Testis (tissue), 3 donors: Measurements from ENCODE around the gene LPP. TPM values are rescaled to one million over a fixed set of nuclear protein-coding genes. Genes with fewer than 3 reads are reported as not detected.

Source experiments
- DNase-seq: peaks from one replicate; pipeline ENCODE4 v3.0.0-alpha.2; 2019
- H3K27ac ChIP-seq, 2 donors: fragments of 200-600 bp; sonication (generic); one replicate each; pipeline ENCODE4 v1.5.1; 2019
- H3K27me3 ChIP-seq: fragments of 200-600 bp; sonication (generic); one replicate; pipeline ENCODE4 v1.5.1; 2019
- H3K36me3 ChIP-seq: fragments of 200-600 bp; sonication (generic); one replicate; pipeline ENCODE4 v1.5.1; 2017; ENCODE audit warnings: low read depth; ENCODE audit errors: missing control alignments
- H3K4me1 ChIP-seq: fragments of 200-600 bp; sonication (generic); one replicate; pipeline ENCODE4 v1.5.1; 2019
- H3K4me3 ChIP-seq, 2 donors: fragments of 200-600 bp; sonication (generic); one replicate each; pipeline ENCODE4 v1.5.1; 2017 to 2019
- H3K9me3 ChIP-seq: fragments of 200-600 bp; sonication (generic); one replicate; pipeline ENCODE4 v1.5.1; 2017
- POLR2A ChIP-seq: fragments of 450-650 bp; IDR thresholded peaks from one replicate; pipeline ENCODE4 v1.6.1; 2017; ENCODE audit warnings: antibody characterized with exemption, mild to moderate bottlenecking, moderate library complexity
- WGBS, 2 donors: methylation state at CpG; one replicate each; pipeline ENCODE4 v1.1.5; 2018; 5-methylcytosine and 5-hydroxymethylcytosine counted together
- intact Hi-C: fragments of 100-400 bp; cut with DNase I; formaldehyde crosslinking; loops from one replicate; pipeline ENCODE4 v1.15.1; 2023; ENCODE audit warnings: low total_unique reads
- polyA plus RNA-seq: library from polyadenylated mRNA; stranded (reverse); fragments of 350-450 nt; fragmentation: Illumina TruSeq; extraction: RNeasy Lipid Tissue Mini Kit (QIAGEN cat#74804); gene quantifications from one replicate; pipeline ENCODE4 v1.2.3, GENCODE V29; 2014; ENCODE audit warnings: low read depth, low replicate concordance; ENCODE audit not compliant: insufficient read depth
- total RNA-seq, 2 donors: library from RNA; depleted of rRNA; stranded (reverse); fragments of >200 nt; gene quantifications; one replicate each; pipeline ENCODE4 v1.2.3, GENCODE V29; 2016
- TF ChIP-seq, protein P1 (sequence below), 3 experiments: fragments of 450-650 bp in 2 of 3; fragments of 200-600 bp in 1 of 3; sonication (generic) in 1 of 3; IDR thresholded peaks; one replicate each; pipeline ENCODE4 v1.5.1; 2016 to 2019; ENCODE audit warnings: antibody characterized with exemption in 3 of 3, mild to moderate bottlenecking in 2 of 3, moderate library complexity in 1 of 3

LPP gene
- total and polyA plus RNA-seq, 3 donors from 2014 or later: 89.9 to 135 (median 132) TPM

DNA sequence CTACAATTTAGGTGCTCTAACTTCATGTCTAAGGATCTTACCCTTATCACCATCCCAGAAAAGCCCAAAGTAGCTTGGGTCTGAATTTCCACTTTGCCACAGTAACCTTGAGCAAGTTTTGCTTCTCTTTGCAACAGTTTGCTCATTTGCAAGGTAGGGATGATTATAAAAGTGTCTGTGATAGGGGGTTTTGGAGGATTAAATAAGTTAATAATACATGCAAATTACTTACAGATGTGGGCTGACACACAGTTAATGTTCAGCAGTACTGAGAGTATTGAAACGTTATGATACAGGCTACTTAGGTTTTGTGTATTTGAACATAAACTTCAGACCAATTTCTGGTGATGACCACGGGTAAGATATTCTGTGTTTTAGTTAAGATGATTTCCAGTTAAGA, 573.1 kb downstream of the LPP start:
- 82 to 84% methylated on average over 2 of the region's 2 CpGs for WGBS, 2 donors
- no peak overlapping the region for H3K27ac ChIP-seq
- no peaks in the 10 kb centered on the region for H3K9me3 ChIP-seq
- H3K27me3 ChIP-seq: no peaks in the 10 kb centered on the region
- H3K36me3 ChIP-seq: no peaks in the 10 kb centered on the region
- no peak for DNase-seq
- H3K4me1 ChIP-seq: no peaks in the 10 kb centered on the region
- no peak for TF ChIP-seq POLR2A
- TF ChIP-seq, protein P1, sequence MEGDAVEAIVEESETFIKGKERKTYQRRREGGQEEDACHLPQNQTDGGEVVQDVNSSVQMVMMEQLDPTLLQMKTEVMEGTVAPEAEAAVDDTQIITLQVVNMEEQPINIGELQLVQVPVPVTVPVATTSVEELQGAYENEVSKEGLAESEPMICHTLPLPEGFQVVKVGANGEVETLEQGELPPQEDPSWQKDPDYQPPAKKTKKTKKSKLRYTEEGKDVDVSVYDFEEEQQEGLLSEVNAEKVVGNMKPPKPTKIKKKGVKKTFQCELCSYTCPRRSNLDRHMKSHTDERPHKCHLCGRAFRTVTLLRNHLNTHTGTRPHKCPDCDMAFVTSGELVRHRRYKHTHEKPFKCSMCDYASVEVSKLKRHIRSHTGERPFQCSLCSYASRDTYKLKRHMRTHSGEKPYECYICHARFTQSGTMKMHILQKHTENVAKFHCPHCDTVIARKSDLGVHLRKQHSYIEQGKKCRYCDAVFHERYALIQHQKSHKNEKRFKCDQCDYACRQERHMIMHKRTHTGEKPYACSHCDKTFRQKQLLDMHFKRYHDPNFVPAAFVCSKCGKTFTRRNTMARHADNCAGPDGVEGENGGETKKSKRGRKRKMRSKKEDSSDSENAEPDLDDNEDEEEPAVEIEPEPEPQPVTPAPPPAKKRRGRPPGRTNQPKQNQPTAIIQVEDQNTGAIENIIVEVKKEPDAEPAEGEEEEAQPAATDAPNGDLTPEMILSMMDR (IDR thresholded peaks at IDR 0.05): no peak
- H3K4me3 ChIP-seq: no peak overlapping the region
- intact Hi-C loops: no loop called here

DNA sequence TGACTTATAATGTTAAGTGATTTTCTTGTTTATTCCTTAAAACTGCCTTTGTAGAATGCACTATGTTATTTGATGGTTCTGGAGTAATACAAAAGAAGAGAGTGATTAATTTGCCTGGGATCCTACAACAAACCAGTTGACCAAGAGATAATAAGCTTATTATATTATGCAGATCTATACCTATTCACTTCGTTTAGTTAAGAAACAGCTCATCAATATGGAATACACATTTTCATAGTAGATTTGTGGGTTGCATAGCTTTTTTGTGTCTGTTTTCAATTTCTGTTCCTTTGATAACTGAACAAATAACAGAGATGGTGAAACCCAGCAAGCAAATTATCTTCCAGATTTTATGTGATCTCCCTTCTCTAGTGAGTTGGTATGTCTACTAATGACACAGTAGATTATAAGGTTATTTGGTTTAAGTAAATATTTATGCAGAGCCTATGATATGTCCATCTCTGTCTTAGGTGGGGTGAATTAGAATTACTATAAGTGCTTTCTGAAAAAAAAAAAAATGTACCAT, 574.5 kb downstream of the LPP start:
- H3K4me3 ChIP-seq: no peak overlapping the region
- intact Hi-C loops: no loop called here
- no peaks in the 10 kb centered on the region for H3K9me3 ChIP-seq
- H3K27me3 ChIP-seq: no peaks in the 10 kb centered on the region
- no peak for TF ChIP-seq POLR2A
- TF ChIP-seq, protein P1 (IDR thresholded peaks at IDR 0.05): no peak
- no peaks in the 10 kb centered on the region for H3K36me3 ChIP-seq
- WGBS, 2 donors: 0 to 45% methylated on average over 1 of the region's 1 CpG
- no peak overlapping the region for H3K27ac ChIP-seq
- H3K4me1 ChIP-seq: no peaks in the 10 kb centered on the region
- no peak for DNase-seq

DNA sequence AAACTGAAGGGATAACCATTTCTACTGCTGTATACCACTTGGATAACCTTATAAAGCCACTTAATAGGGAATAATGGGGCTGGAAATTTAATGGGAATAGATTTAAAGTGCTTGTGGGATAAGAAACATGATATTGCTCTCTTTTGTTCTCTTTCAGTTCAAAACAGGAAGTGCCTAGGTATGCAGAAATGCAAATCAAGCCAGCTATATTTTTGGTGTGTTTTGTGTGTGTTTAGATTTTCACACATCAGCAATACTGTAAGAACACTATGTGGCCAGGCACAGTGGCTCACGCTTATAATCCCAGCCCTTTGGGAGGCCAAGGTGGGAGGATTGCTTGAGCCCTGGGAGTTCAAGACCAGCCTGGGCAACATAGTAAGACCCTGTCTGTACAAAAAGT, 575.5 kb downstream of the LPP start:
- Histone ChIP-seq H3K36me3 (no peaks in the 10 kb centered on the region), H3K27me3 (no peaks in the 10 kb centered on the region), H3K4me3 (no peak overlapping the region), H3K4me1 (no peaks in the 10 kb centered on the region), H3K27ac (no peak overlapping the region), H3K9me3 (no peaks in the 10 kb centered on the region)
- no peak for TF ChIP-seq POLR2A
- TF ChIP-seq, protein P1 (IDR thresholded peaks at IDR 0.05): no peak
- intact Hi-C loops: no loop called here
- no peak for DNase-seq
- WGBS, 2 donors: 94 to 96% methylated on average over 1 of the region's 1 CpG

DNA sequence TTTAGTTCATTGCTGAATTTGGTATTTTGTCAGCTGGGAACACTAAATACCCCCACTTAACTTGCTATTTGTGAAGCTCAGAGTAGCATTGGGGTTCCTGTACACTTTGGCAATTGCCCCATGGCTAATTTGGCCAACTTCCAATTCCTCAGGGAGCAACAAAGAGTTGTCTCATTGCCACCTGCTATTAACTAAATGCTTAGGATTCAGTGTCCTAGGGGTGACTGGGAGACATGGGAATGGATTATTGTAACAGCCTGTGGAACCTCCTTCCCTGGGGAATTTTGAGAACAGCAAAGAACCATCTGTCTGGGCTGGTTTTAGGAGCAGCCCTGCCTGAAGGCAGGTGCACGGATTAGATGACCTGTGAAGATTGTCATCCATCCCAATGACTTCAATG, 580.4 kb downstream of the LPP start:
- TF ChIP-seq, protein P1 (IDR thresholded peaks at IDR 0.05): no peak
- no peak for TF ChIP-seq POLR2A
- 100% methylated on average over 1 of the region's 1 CpG for WGBS, 2 donors
- no peaks in the 10 kb centered on the region for H3K9me3 ChIP-seq
- H3K4me3 ChIP-seq: no peak overlapping the region
- no peak for DNase-seq
- no peaks in the 10 kb centered on the region for H3K36me3 ChIP-seq
- H3K27ac ChIP-seq: no peak overlapping the region
- H3K27me3 ChIP-seq: no peaks in the 10 kb centered on the region
- intact Hi-C loops: no loop called here
- H3K4me1 ChIP-seq: no peaks in the 10 kb centered on the region

DNA sequence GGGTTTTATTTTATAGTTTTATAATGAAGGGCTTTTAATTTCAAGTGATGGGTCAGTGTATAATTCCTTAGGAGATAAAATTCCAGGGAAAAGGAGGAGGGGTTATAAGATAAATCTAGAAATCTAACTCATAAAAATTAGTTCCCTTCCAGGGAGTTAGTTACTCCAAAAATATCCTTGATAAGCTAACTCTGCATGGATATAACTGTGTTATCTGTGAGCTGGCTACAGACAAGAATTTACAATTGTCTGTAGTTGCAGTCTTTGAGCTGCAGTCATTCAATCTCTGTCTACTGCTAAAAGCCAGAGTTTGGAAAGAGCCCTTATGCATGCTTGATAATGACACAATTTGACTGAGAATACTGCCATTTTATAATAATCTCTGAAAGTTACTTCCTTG, 585.6 kb downstream of the LPP start:
- no peaks in the 10 kb centered on the region for H3K9me3 ChIP-seq
- DNase-seq: no peak
- no peaks in the 10 kb centered on the region for H3K27me3 ChIP-seq
- no peaks in the 10 kb centered on the region for H3K4me1 ChIP-seq
- no peak for TF ChIP-seq POLR2A
- TF ChIP-seq, protein P1 (IDR thresholded peaks at IDR 0.05): no peak
- H3K27ac ChIP-seq: no peak overlapping the region
- no peaks in the 10 kb centered on the region for H3K36me3 ChIP-seq
- intact Hi-C loops: no loop called here
- no peak overlapping the region for H3K4me3 ChIP-seq
